ENCODE measurements around the gene CUEDC2. TPM values are rescaled to one million over a fixed set of nuclear protein-coding genes. Genes with fewer than 3 reads are reported as not detected.
A peak's percentile ranks its signal among the peaks of the same experiment; 100 is the strongest.

Gene CUEDC2
- total RNA-seq, 4 donors from 2014 or later, result 26.2 to 51.6 (median 35.6) TPM

GRCh38 chr10:102395400-102396316, 36.7 kb downstream of the CUEDC2 start, which contains the start of gene NFKB2:
Gene NFKB2 (plus strand): TSS chr10:102395705. CDS start chr10:102395960, 255 bp downstream.
- Histone ChIP-seq H3K4me3 (peak within 1 kb of the TSS; percentile 58 to 85), H3K27me3 (no peaks in the 10 kb centered on the region), H3K9me3 (no peaks in the 10 kb centered on the region), H3K36me3 (no peaks in the 10 kb centered on the region), H3K4me1 (peaks cover 0 to 18% of the 10 kb centered on the region in 2 donors), H3K27ac (peak within 1 kb of the TSS; percentile 97 to 98)
- TF ChIP-seq POLR2A (IDR thresholded peaks at IDR 0.05), result peak; percentile 77 to 78
- TF ChIP-seq, protein P1, sequence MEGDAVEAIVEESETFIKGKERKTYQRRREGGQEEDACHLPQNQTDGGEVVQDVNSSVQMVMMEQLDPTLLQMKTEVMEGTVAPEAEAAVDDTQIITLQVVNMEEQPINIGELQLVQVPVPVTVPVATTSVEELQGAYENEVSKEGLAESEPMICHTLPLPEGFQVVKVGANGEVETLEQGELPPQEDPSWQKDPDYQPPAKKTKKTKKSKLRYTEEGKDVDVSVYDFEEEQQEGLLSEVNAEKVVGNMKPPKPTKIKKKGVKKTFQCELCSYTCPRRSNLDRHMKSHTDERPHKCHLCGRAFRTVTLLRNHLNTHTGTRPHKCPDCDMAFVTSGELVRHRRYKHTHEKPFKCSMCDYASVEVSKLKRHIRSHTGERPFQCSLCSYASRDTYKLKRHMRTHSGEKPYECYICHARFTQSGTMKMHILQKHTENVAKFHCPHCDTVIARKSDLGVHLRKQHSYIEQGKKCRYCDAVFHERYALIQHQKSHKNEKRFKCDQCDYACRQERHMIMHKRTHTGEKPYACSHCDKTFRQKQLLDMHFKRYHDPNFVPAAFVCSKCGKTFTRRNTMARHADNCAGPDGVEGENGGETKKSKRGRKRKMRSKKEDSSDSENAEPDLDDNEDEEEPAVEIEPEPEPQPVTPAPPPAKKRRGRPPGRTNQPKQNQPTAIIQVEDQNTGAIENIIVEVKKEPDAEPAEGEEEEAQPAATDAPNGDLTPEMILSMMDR (IDR thresholded peaks at IDR 0.05), result no peak
- intact Hi-C loops (cut with DNase I; ENCODE audit: low total_unique reads), result no loop called here
- peak; percentile 90 to 92 for DNase-seq

DNA sequence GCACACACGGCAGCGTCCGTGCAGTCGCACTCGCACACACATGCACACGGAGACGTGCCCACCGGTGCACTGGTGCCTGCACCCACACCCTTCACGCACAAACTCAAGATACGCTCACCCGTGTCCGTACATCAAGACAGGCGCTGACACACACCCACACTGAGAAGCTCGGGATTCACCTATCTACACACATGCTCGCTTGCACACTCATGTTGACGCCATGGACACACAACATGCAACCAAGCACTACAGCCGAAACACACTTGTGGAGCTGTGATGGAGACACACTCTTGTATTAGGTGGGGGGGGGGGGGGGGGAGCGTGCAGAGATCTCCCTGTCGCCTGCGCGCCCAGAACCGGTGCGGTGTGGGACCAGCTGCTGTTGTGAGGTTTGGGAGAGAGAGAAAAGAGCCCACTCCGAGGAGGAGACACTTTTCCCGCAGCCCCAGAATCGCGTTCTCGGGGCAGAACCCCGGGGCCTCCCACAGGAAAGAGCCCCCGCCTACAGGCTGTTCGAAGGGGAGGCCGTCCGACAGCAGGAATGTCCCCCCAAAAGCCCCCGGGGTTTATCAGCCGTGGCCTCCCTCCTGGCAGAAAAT, 37.5 kb downstream of the CUEDC2 start:
- Histone ChIP-seq H3K4me1 (peaks cover 0 to 17% of the 10 kb centered on the region in 2 donors), H3K36me3 (no peaks in the 10 kb centered on the region), H3K27me3 (no peaks in the 10 kb centered on the region), H3K9me3 (no peaks in the 10 kb centered on the region), H3K27ac (peak overlapping the region; percentile 97 to 98), H3K4me3 (peak overlapping the region; percentile 58 to 85)
- no peak for TF ChIP-seq POLR2A (IDR thresholded peaks at IDR 0.05)
- TF ChIP-seq, protein P1 (IDR thresholded peaks at IDR 0.05), result no peak
- intact Hi-C loops (cut with DNase I; ENCODE audit: low total_unique reads), result loop anchor here (5.0 kb wide), 1 partner anchor 82 kb away; no protein-coding TSS in a partner anchor
- DNase-seq, result no peak

DNA sequence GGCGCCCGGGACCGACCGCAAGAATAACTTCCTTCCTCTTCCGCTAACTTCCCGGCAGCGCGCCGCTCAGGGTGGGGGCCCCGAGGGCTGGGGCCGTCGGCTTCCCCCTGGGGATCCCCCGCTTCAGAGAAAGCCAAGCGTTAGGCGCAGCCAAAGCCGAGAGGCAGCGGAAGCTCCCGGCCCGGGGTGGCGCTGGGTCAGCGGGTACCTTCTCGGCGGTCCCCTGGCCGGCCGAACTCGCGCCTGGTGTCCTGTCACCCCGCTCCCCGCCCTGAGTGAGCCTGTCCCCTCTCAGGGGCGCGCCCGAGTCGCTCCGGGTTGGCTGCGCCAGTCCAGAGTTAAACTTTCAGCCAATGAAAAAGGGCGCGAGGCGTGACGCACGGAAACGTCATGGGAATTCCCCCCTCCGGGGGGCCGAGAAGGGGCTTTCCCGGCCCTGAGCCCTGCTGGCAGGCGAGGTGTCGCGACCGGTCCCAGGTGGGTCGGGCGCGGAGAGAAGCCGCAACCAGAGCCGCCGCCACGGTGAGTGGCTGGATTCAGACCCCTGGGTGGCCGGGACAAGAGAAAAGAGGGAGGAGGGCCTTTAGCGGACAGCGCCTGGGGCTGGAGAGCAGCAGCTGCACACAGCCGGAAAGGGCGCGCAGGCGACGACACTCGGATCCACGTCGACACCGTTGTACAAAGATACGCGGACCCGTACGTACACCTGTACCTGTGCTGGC, 38.1 kb downstream of the CUEDC2 start:
- Histone ChIP-seq H3K9me3 (no peaks in the 10 kb centered on the region), H3K27ac (peak overlapping the region; percentile 97 to 98), H3K4me1 (peaks cover 0 to 14% of the 10 kb centered on the region in 2 donors), H3K36me3 (no peaks in the 10 kb centered on the region), H3K27me3 (no peaks in the 10 kb centered on the region), H3K4me3 (peak overlapping the region; percentile 58 to 85)
- DNase-seq, result peak; percentile 92
- intact Hi-C loops (cut with DNase I; ENCODE audit: low total_unique reads), result loop anchor here (5.0 kb wide), 1 partner anchor 83 kb away; no protein-coding TSS in a partner anchor
- TF ChIP-seq POLR2A (IDR thresholded peaks at IDR 0.05), result peak; percentile 39 to 80
- TF ChIP-seq, protein P1 (IDR thresholded peaks at IDR 0.05), result peak in 3 of 4 experiments; percentile 95 to 99 (median 98)

DNA sequence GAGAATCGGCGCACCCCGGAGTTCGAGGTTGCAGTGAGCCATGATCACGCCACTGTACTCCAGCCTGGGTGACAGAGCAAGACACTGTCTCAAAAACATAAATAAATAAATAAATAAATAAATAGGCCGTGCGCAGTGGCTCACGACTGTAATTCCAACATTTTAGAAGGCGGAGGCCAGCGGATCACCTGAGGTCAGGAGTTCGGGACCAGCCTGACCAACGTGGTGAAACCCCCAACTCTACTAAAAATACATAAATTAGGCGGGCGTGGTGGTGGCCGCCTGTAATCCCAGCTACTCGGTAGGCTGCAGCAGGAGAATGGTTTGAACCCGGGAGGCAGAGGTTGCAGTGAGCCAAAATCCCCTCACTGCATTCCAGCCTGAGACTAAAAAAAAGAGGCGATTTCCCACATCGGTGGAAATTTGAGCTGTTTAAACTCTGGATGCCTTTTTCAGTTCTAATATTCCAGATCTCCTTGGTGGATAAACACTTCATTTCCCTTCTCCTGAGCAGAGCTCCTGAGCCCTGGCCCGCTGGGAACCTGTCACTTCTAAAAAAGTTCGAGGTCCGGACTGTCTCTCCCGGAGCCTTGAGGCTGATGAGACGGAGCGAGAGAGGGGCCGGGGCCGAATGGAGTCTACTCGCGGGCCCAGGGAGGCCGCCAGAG, 38.8 kb downstream of the CUEDC2 start:
- TF ChIP-seq, protein P1 (IDR thresholded peaks at IDR 0.05), result peak in 1 of 4 experiments; percentile 97
- no peak for TF ChIP-seq POLR2A (IDR thresholded peaks at IDR 0.05)
- no peaks in the 10 kb centered on the region for H3K27me3 ChIP-seq
- DNase-seq, result no peak
- H3K9me3 ChIP-seq, result no peaks in the 10 kb centered on the region
- H3K4me1 ChIP-seq, result peaks cover 0 to 9% of the 10 kb centered on the region in 2 donors
- H3K4me3 ChIP-seq, result peak overlapping the region; percentile 58 to 85
- H3K36me3 ChIP-seq, result no peaks in the 10 kb centered on the region
- peak overlapping the region; percentile 97 to 98 for H3K27ac ChIP-seq
- intact Hi-C loops (cut with DNase I; ENCODE audit: low total_unique reads), result loop anchor here (5.0 kb wide), 1 partner anchor 84 kb away; no protein-coding TSS in a partner anchor
